C4-2B (cell line): ENCODE data around the gene SERPINB10.

ENCODE experiments used
- H3K27ac ChIP-seq: fragments of 450-650 bp; 2 replicates; pipeline ENCODE4 v1.5.1; 2017
- ZFX ChIP-seq: fragments of 450-650 bp; IDR thresholded peaks from 2 replicates; pipeline ENCODE4 v1.6.1; 2017
- TF ChIP-seq, protein P1 (sequence below): fragments of 450-650 bp; conservative IDR thresholded peaks from 2 replicates; pipeline ENCODE4 v1.5.1; 2017; ENCODE audit warnings: mild to moderate bottlenecking

The SERPINB10 gene

DNA sequence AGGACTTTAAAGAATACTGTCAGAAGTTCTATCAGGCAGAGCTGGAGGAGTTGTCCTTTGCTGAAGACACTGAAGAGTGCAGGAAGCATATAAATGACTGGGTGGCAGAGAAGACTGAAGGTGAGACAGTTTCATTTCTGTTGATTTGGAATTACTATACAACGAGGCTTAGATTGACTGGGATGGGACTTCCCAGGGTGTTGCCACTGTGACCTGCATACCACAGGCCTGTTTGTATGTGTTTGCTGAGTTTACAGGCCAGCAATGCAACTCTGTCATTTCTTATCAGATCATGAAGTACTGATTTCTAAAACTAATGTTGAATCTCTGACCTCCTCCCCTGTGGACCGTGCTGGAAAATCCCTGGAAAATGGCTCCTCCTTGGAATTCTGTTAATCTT is 74.0 kb downstream of the SERPINB10 start:
- TF ChIP-seq, protein P1, sequence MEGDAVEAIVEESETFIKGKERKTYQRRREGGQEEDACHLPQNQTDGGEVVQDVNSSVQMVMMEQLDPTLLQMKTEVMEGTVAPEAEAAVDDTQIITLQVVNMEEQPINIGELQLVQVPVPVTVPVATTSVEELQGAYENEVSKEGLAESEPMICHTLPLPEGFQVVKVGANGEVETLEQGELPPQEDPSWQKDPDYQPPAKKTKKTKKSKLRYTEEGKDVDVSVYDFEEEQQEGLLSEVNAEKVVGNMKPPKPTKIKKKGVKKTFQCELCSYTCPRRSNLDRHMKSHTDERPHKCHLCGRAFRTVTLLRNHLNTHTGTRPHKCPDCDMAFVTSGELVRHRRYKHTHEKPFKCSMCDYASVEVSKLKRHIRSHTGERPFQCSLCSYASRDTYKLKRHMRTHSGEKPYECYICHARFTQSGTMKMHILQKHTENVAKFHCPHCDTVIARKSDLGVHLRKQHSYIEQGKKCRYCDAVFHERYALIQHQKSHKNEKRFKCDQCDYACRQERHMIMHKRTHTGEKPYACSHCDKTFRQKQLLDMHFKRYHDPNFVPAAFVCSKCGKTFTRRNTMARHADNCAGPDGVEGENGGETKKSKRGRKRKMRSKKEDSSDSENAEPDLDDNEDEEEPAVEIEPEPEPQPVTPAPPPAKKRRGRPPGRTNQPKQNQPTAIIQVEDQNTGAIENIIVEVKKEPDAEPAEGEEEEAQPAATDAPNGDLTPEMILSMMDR: no peak
- TF ChIP-seq ZFX: no peak
- H3K27ac ChIP-seq: no peak overlapping the region

DNA sequence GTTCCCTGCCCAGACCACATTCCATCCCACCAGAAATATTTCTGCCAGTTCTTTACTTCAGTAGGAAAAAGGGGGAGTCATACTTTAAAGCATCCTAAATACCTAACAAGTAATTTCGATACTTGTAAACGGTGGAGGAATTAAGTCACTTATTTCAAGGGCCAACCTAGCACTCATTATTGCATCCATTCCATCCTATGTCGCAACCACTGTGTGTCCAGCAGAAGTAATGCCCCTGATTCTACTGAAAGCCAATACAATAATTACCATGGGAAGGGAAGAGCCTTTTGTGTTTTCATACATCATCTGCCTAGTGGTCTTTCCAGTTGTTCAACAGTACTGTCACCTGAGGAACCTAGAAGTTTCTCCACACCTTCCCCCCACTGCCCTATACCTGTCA is 74.6 kb downstream of the SERPINB10 start:
- no peak overlapping the region for H3K27ac ChIP-seq
- TF ChIP-seq ZFX: no peak
